ENCODE results near the gene EME2. TPM values are rescaled to one million over a fixed set of nuclear protein-coding genes. Genes with fewer than 3 reads are reported as not detected.

EME2 gene
- total and polyA plus RNA-seq, 3 donors from 2014 or later, result 12.5 to 34.2 (median 20.3) TPM

- Histone ChIP-seq H3K27ac (no peak overlapping the region), H3K36me3 (ENCODE audit: low read depth, missing control alignments) (no peaks in the 10 kb centered on the region)
- intact Hi-C loops (cut with DNase I; ENCODE audit: low total_unique reads), result no loop called here
Observed at GRCh38 chr16:1757714-1758461, 14.7 kb upstream of the EME2 start.

GRCh38 chr16:1758923-1759322 lies 13.7 kb upstream of the EME2 start:
- WGBS, 2 donors, result 89 to 92% methylated on average over 17 to 18 of the region's 18 CpGs
- H3K9me3 ChIP-seq, result no peaks in the 10 kb centered on the region
- DNase-seq, result no peak
- intact Hi-C loops (cut with DNase I; ENCODE audit: low total_unique reads), result no loop called here
- H3K27ac ChIP-seq, result no peak overlapping the region
- H3K4me3 ChIP-seq, result no peak overlapping the region
- TF ChIP-seq, protein P1, sequence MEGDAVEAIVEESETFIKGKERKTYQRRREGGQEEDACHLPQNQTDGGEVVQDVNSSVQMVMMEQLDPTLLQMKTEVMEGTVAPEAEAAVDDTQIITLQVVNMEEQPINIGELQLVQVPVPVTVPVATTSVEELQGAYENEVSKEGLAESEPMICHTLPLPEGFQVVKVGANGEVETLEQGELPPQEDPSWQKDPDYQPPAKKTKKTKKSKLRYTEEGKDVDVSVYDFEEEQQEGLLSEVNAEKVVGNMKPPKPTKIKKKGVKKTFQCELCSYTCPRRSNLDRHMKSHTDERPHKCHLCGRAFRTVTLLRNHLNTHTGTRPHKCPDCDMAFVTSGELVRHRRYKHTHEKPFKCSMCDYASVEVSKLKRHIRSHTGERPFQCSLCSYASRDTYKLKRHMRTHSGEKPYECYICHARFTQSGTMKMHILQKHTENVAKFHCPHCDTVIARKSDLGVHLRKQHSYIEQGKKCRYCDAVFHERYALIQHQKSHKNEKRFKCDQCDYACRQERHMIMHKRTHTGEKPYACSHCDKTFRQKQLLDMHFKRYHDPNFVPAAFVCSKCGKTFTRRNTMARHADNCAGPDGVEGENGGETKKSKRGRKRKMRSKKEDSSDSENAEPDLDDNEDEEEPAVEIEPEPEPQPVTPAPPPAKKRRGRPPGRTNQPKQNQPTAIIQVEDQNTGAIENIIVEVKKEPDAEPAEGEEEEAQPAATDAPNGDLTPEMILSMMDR (IDR thresholded peaks at IDR 0.05), result no peak
- TF ChIP-seq POLR2A (IDR thresholded peaks at IDR 0.05), result no peak
- H3K36me3 ChIP-seq (ENCODE audit: low read depth, missing control alignments), result no peaks in the 10 kb centered on the region
- no peaks in the 10 kb centered on the region for H3K4me1 ChIP-seq
- H3K27me3 ChIP-seq, result no peaks in the 10 kb centered on the region

More at GRCh38 chr16:1757714-1758461, 14.7 kb upstream of the EME2 start:
- Histone ChIP-seq H3K4me3 (no peak overlapping the region), H3K9me3 (no peaks in the 10 kb centered on the region), H3K27me3 (no peaks in the 10 kb centered on the region), H3K4me1 (no peaks in the 10 kb centered on the region)
- WGBS, 2 donors, result 94 to 96% methylated on average over 21 to 37 of the region's 37 CpGs
- DNase-seq, result no peak
- TF ChIP-seq, protein P1 (IDR thresholded peaks at IDR 0.05), result no peak
- TF ChIP-seq POLR2A (IDR thresholded peaks at IDR 0.05), result no peak

GRCh38 chr16:1759511-1759910 lies 13.1 kb upstream of the EME2 start:
- DNase-seq, result no peak
- Histone ChIP-seq H3K27ac (no peak overlapping the region), H3K4me1 (no peaks in the 10 kb centered on the region), H3K9me3 (no peaks in the 10 kb centered on the region), H3K27me3 (no peaks in the 10 kb centered on the region), H3K4me3 (no peak overlapping the region), H3K36me3 (ENCODE audit: low read depth, missing control alignments) (no peaks in the 10 kb centered on the region)
- intact Hi-C loops (cut with DNase I; ENCODE audit: low total_unique reads), result no loop called here
- no peak for TF ChIP-seq POLR2A (IDR thresholded peaks at IDR 0.05)
- TF ChIP-seq, protein P1 (IDR thresholded peaks at IDR 0.05), result no peak
- 90 to 95% methylated on average over 7 to 21 of the region's 21 CpGs for WGBS, 2 donors

DNA sequence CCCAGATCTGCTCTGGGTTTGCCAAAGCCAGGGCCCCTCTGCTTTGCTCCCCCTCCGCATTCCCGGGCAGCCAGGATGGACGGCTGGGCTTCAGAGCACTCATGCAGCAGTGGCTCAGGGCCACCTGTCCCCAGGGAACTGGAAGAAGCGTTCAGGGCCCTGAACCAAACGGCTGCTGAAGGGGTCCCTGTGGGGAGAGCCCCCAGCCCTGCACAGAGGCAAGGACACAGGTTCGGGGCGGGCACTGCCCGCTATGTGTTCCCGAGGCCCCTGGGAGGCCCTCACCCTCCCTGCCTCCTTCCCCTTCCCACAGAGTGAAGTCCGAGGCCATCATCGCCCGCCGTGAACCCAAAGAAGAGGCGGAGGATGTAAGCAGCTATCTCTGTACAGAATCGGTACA lies 11.7 kb upstream of the EME2 start:
- H3K4me1 ChIP-seq, result no peaks in the 10 kb centered on the region
- intact Hi-C loops (cut with DNase I; ENCODE audit: low total_unique reads), result no loop called here
- no peak overlapping the region for H3K4me3 ChIP-seq
- no peak for DNase-seq
- 92 to 98% methylated on average over 12 to 15 of the region's 15 CpGs for WGBS, 2 donors
- H3K9me3 ChIP-seq, result no peaks in the 10 kb centered on the region
- no peaks in the 10 kb centered on the region for H3K36me3 ChIP-seq (ENCODE audit: low read depth, missing control alignments)
- H3K27me3 ChIP-seq, result no peaks in the 10 kb centered on the region
- TF ChIP-seq, protein P1 (IDR thresholded peaks at IDR 0.05), result no peak
- no peak for TF ChIP-seq POLR2A (IDR thresholded peaks at IDR 0.05)
- no peak overlapping the region for H3K27ac ChIP-seq

DNA sequence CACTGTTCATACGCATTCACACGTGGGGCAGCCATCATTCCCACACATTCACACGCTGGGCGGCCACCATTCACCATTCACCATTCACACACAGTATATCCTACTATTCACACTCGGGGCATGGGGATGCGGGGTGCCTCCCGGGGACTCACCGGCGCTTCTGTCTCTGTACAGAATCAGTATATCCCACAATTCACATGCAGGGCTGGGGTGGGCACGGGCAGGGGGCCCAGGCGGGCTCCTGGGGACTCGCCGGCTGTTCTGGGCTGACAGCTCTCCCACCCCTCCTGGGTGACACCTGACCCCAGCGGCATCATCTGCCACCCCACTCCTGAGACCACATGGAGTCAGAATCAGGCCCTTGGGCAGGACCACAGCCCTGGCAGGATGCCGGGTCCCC lies 10.9 kb upstream of the EME2 start:
- no peak overlapping the region for H3K4me3 ChIP-seq
- no peak for DNase-seq
- no peaks in the 10 kb centered on the region for H3K4me1 ChIP-seq
- H3K27me3 ChIP-seq, result no peaks in the 10 kb centered on the region
- intact Hi-C loops (cut with DNase I; ENCODE audit: low total_unique reads), result no loop called here
- no peak overlapping the region for H3K27ac ChIP-seq
- no peak for TF ChIP-seq POLR2A (IDR thresholded peaks at IDR 0.05)
- TF ChIP-seq, protein P1 (IDR thresholded peaks at IDR 0.05), result no peak
- WGBS, 2 donors, result 93 to 94% methylated on average over 15 of the region's 15 CpGs
- H3K36me3 ChIP-seq (ENCODE audit: low read depth, missing control alignments), result no peaks in the 10 kb centered on the region
- H3K9me3 ChIP-seq, result no peaks in the 10 kb centered on the region

All from testis (tissue), 3 donors.